Coronary artery (tissue), 2 donors: ENCODE results near the gene PABPC3.

Experiments used
- DNase-seq: peaks from one replicate; pipeline ENCODE4 v3.0.0-alpha.2; 2017; ENCODE audit warnings: low spot score
- H3K27ac ChIP-seq, 2 donors: fragments of 200-600 bp; sonication (generic); one replicate each; pipeline ENCODE4 v1.5.1; 2016 to 2019
- H3K4me3 ChIP-seq: fragments of 200-600 bp; sonication (generic); 2 replicates; pipeline ENCODE4 v1.5.1; 2016; ENCODE audit warnings: mild to moderate bottlenecking, moderate library complexity
- CTCF ChIP-seq: fragments of 200-600 bp; sonication (generic); IDR thresholded peaks from one replicate; pipeline ENCODE4 v1.5.1; 2019; ENCODE audit warnings: antibody characterized with exemption

The PABPC3 gene

GRCh38 chr13:25064396-25064795, 31.5 kb upstream of the PABPC3 start:
- H3K4me3 ChIP-seq = no peak overlapping the region
- no peak overlapping the region for H3K27ac ChIP-seq
- no peak for DNase-seq
- no peak for TF ChIP-seq CTCF

GRCh38 chr13:25065974-25066770, 29.8 kb upstream of the PABPC3 start:
- DNase-seq = no peak
- Histone ChIP-seq H3K4me3 (no peak overlapping the region), H3K27ac (no peak overlapping the region)
- no peak for TF ChIP-seq CTCF

GRCh38 chr13:25067064-25067463, 28.9 kb upstream of the PABPC3 start:
- Histone ChIP-seq H3K4me3 (no peak overlapping the region), H3K27ac (no peak overlapping the region)
- TF ChIP-seq CTCF = no peak
- no peak for DNase-seq

GRCh38 chr13:25068810-25069209, 27.1 kb upstream of the PABPC3 start:
- DNase-seq = no peak
- Histone ChIP-seq H3K27ac (no peak overlapping the region), H3K4me3 (no peak overlapping the region)
- no peak for TF ChIP-seq CTCF

GRCh38 chr13:25069236-25069635, 26.7 kb upstream of the PABPC3 start:
- TF ChIP-seq CTCF = no peak
- no peak for DNase-seq
- Histone ChIP-seq H3K4me3 (no peak overlapping the region), H3K27ac (no peak overlapping the region)

GRCh38 chr13:25069911-25070310, 26.0 kb upstream of the PABPC3 start:
- H3K27ac ChIP-seq = no peak overlapping the region
- no peak for TF ChIP-seq CTCF
- no peak for DNase-seq
- H3K4me3 ChIP-seq = no peak overlapping the region

GRCh38 chr13:25080773-25081172, 15.2 kb upstream of the PABPC3 start:
- no peak for TF ChIP-seq CTCF
- DNase-seq = no peak
- H3K4me3 ChIP-seq = no peak overlapping the region
- no peak overlapping the region for H3K27ac ChIP-seq
